Kidney (tissue), 14 donors: ENCODE results near the gene KCNB1. TPM values are rescaled to one million over a fixed set of nuclear protein-coding genes. Genes with fewer than 3 reads are reported as not detected.

Source experiments
- DNase-seq, 5 donors: peaks; one replicate each; pipeline ENCODE4 v3.0.0-alpha.2; 2013 to 2020
- FAIRE-seq: peaks from 2 replicates; lab custom pipeline; 2012; peaks lifted over from hg19 to GRCh38; lab: Jason Lieb, UNC
- H3K27ac ChIP-seq, 2 donors: one replicate each; pipeline ENCODE4 v1.7.0; 2013; ENCODE audit warnings: low read depth in 2 of 2, low read length in 2 of 2, inconsistent platforms in 1 of 2
- H3K27me3 ChIP-seq: one replicate; pipeline ENCODE4 v1.7.1; 2013; ENCODE audit warnings: low read length, inconsistent platforms; ENCODE audit not compliant: control insufficient read depth, insufficient read depth
- H3K36me3 ChIP-seq, 3 donors: one replicate each; pipeline versions ENCODE4 v1.7.0 to v1.7.1; 2013; ENCODE audit warnings: low read length in 3 of 3, control low read depth in 1 of 3, inconsistent platforms in 1 of 3; ENCODE audit not compliant: insufficient read depth in 3 of 3, control insufficient read depth in 2 of 3
- H3K4me1 ChIP-seq, 3 donors: one replicate each; pipeline versions ENCODE4 v1.7.0 to v1.7.1; 2013; ENCODE audit warnings: low read length in 3 of 3, inconsistent platforms in 1 of 3, low read depth in 1 of 3; ENCODE audit not compliant: control insufficient read depth in 2 of 3, insufficient read depth in 2 of 3
- H3K4me3 ChIP-seq, 3 donors: one replicate each; pipeline versions ENCODE4 v1.7.0 to v1.8.1; 2013; ENCODE audit warnings: low read length in 3 of 3, control low read depth in 1 of 3, inconsistent platforms in 1 of 3
- H3K9ac ChIP-seq, 3 donors: one replicate each; pipeline versions ENCODE4 v1.7.0 to v1.7.1; 2013; ENCODE audit warnings: low read length in 3 of 3, control low read depth in 1 of 3, inconsistent platforms in 1 of 3
- H3K9me3 ChIP-seq, 3 donors: one replicate each; pipeline versions ENCODE4 v1.7.0 to v1.7.1; 2013; ENCODE audit warnings: low read length in 3 of 3, control low read depth in 1 of 3, inconsistent platforms in 1 of 3; ENCODE audit not compliant: control insufficient read depth in 2 of 3, insufficient read depth in 1 of 3
- CTCF ChIP-seq: IDR thresholded peaks from 3 replicates; pipeline ENCODE4 v1.5.1; 2012; ENCODE audit warnings: mild to moderate bottlenecking, moderate library complexity, borderline replicate concordance; ENCODE audit not compliant: insufficient read depth; ENCODE audit errors: extremely low read depth
- intact Hi-C: fragments of 100-400 bp; cut with DNase I; formaldehyde crosslinking; loops from one replicate; pipeline ENCODE4 v1.11.1; 2022
- polyA plus RNA-seq: library from polyadenylated mRNA; stranded (reverse); fragments of 350-450 nt; fragmentation: Illumina TruSeq; extraction: RNeasy Lipid Tissue Mini Kit (QIAGEN cat#74804); gene quantifications from one replicate; pipeline ENCODE4 v1.2.3, GENCODE V29; 2014; ENCODE audit warnings: low read depth, low replicate concordance; ENCODE audit not compliant: insufficient read depth
- total RNA-seq: library from RNA; stranded (reverse); fragmentation: NEBNext Ultra II Directional; extraction: Animal tissue kit (Norgen Biotek cat#: 25700); gene quantifications from one replicate; pipeline ENCODE4 v1.2.1, GENCODE V29; 2021
- donor health status: control.
- donor health status: control.
- donor health status: control.
- donor health status: control.
- donor health status: control.
- donor health status: DM: yes; HTN: yes; CAD: no.
- donor health status: Normal renal cell carcinoma (clear cell type).

KCNB1 gene
- total and polyA plus RNA-seq, 2 donors from 2014 or later: 0.26 to 1.2 TPM

- DNase-seq: no peak
- no peak for FAIRE-seq
- Histone ChIP-seq H3K9me3 (no peaks in the 10 kb centered on the region), H3K27ac (no peak overlapping the region), H3K9ac (no peak overlapping the region), H3K27me3 (no peaks in the 10 kb centered on the region), H3K4me1 (no peaks in the 10 kb centered on the region), H3K4me3 (no peak overlapping the region), H3K36me3 (no peaks in the 10 kb centered on the region)
- no peak for TF ChIP-seq CTCF
- intact Hi-C loops: no loop called here
These were observed 129.1 kb downstream of the KCNB1 start for GRCh38 chr20:49353348-49353747.

GRCh38 chr20:49352751-49353150 lies 129.7 kb downstream of the KCNB1 start:
- H3K27me3 ChIP-seq: no peaks in the 10 kb centered on the region
- no peaks in the 10 kb centered on the region for H3K36me3 ChIP-seq
- no peak overlapping the region for H3K9ac ChIP-seq
- H3K4me3 ChIP-seq: no peak overlapping the region
- DNase-seq: no peak
- H3K9me3 ChIP-seq: no peaks in the 10 kb centered on the region
- intact Hi-C loops: no loop called here
- TF ChIP-seq CTCF: no peak
- H3K27ac ChIP-seq: no peak overlapping the region
- no peaks in the 10 kb centered on the region for H3K4me1 ChIP-seq
- no peak for FAIRE-seq

GRCh38 chr20:49351775-49352174 lies 130.7 kb downstream of the KCNB1 start:
- Histone ChIP-seq H3K9me3 (no peaks in the 10 kb centered on the region), H3K4me1 (no peaks in the 10 kb centered on the region), H3K4me3 (no peak overlapping the region), H3K36me3 (no peaks in the 10 kb centered on the region), H3K27me3 (no peaks in the 10 kb centered on the region), H3K9ac (no peak overlapping the region), H3K27ac (no peak overlapping the region)
- FAIRE-seq: no peak
- no peak for TF ChIP-seq CTCF
- intact Hi-C loops: no loop called here
- DNase-seq: no peak

- intact Hi-C loops: no loop called here
- no peaks in the 10 kb centered on the region for H3K9me3 ChIP-seq
- no peaks in the 10 kb centered on the region for H3K4me1 ChIP-seq
- FAIRE-seq: no peak
- no peak overlapping the region for H3K4me3 ChIP-seq
- no peak overlapping the region for H3K9ac ChIP-seq
- H3K27ac ChIP-seq: no peak overlapping the region
- TF ChIP-seq CTCF: no peak
- no peaks in the 10 kb centered on the region for H3K27me3 ChIP-seq
- no peak for DNase-seq
- no peaks in the 10 kb centered on the region for H3K36me3 ChIP-seq
These were observed 132.7 kb downstream of the KCNB1 start for GRCh38 chr20:49349694-49350252.
